Right atrium auricular region (tissue), 2 donors: Measurements from ENCODE around the gene MSMO1. TPM values are rescaled to one million over a fixed set of nuclear protein-coding genes. Genes with fewer than 3 reads are reported as not detected.

ENCODE experiments used
- DNase-seq: peaks from one replicate; pipeline ENCODE4 v3.0.0-alpha.2; 2019; ENCODE audit warnings: low spot score
- H3K27ac ChIP-seq, 2 donors: fragments of 200-600 bp; sonication (generic); 1 replicate in 1 of 2; 2 replicates in 1 of 2; pipeline ENCODE4 v1.5.1; 2016 to 2019
- H3K27me3 ChIP-seq, 2 donors: fragments of 200-600 bp; sonication (generic); one replicate each; pipeline versions ENCODE4 v1.5.1 to v1.6.0; 2017 to 2019
- H3K36me3 ChIP-seq: fragments of 200-600 bp; sonication (generic); one replicate; pipeline ENCODE4 v1.5.1; 2016
- H3K4me1 ChIP-seq, 2 donors: fragments of 200-600 bp; sonication (generic); one replicate each; pipeline versions ENCODE4 v1.5.1 to v1.6.0; 2017 to 2019
- H3K4me3 ChIP-seq, 2 donors: fragments of 200-600 bp; sonication (generic); 1 replicate in 1 of 2; 2 replicates in 1 of 2; pipeline ENCODE4 v1.5.1; 2017 to 2019; ENCODE audit warnings: mild to moderate bottlenecking in 1 of 2, moderate library complexity in 1 of 2
- H3K9me3 ChIP-seq, 2 donors: fragments of 200-600 bp; sonication (generic); one replicate each; pipeline ENCODE4 v1.5.1; 2019
- total RNA-seq, 2 donors: library from RNA; depleted of rRNA; stranded (reverse); fragments of >200 nt; gene quantifications; one replicate each; pipeline ENCODE4 v1.1.0, GENCODE V29; 2016
- TF ChIP-seq, protein P1 (sequence below), 2 donors: fragments of 200-600 bp; sonication (generic); IDR thresholded peaks; one replicate each; pipeline ENCODE4 v1.5.1; 2019; ENCODE audit warnings: antibody characterized with exemption in 2 of 2

The MSMO1 gene
- total RNA-seq, 2 donors from 2014 or later = 11.3 to 20.3 TPM

DNA sequence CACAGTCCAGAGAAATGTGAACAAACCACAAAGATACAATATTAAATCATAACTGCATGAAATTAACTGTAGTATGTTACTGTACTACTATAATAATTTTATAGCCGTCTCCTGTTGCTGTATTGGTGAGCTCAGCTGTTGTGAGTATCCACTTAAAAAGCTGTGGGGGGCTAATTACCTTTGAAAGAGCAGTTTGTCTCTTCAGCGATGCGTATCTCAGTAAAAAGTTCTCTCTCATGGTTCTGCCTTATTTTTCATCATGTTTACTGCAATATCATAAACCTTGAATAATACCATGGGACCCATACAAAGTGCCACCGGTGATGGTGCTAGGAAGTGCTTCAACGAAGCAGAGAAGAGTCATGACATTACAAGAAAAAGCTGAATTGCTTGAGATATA, 8.4 kb upstream of the MSMO1 start:
- TF ChIP-seq, protein P1, sequence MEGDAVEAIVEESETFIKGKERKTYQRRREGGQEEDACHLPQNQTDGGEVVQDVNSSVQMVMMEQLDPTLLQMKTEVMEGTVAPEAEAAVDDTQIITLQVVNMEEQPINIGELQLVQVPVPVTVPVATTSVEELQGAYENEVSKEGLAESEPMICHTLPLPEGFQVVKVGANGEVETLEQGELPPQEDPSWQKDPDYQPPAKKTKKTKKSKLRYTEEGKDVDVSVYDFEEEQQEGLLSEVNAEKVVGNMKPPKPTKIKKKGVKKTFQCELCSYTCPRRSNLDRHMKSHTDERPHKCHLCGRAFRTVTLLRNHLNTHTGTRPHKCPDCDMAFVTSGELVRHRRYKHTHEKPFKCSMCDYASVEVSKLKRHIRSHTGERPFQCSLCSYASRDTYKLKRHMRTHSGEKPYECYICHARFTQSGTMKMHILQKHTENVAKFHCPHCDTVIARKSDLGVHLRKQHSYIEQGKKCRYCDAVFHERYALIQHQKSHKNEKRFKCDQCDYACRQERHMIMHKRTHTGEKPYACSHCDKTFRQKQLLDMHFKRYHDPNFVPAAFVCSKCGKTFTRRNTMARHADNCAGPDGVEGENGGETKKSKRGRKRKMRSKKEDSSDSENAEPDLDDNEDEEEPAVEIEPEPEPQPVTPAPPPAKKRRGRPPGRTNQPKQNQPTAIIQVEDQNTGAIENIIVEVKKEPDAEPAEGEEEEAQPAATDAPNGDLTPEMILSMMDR (IDR thresholded peaks at IDR 0.05) = no peak
- Histone ChIP-seq H3K4me3 (no peak overlapping the region), H3K27me3 (no peaks in the 10 kb centered on the region), H3K36me3 (peaks cover 4% of the 10 kb centered on the region), H3K9me3 (no peaks in the 10 kb centered on the region), H3K4me1 (no peaks in the 10 kb centered on the region), H3K27ac (no peak overlapping the region)
- DNase-seq = no peak

DNA sequence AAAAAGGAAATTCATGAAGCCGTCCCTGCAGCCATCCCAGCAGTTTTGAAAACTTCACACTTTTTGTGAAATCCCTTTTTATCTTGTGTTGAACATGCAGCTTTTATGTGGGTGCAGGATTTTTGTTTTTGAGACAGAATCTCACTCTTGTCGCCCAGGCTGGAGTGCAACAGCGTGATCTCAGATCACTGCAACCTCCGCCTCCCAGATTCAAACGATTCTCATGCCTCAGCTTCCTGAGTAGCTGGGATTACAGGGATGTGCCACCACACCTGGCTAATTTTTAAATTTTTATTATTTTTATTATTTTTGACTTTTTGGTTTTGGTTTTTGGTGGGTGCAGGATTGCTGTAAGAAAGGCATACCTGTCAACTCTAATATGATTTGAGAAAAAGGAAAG, 8.0 kb upstream of the MSMO1 start:
- DNase-seq = no peak
- peaks cover 4% of the 10 kb centered on the region for H3K36me3 ChIP-seq
- TF ChIP-seq, protein P1 (IDR thresholded peaks at IDR 0.05) = no peak

DNA sequence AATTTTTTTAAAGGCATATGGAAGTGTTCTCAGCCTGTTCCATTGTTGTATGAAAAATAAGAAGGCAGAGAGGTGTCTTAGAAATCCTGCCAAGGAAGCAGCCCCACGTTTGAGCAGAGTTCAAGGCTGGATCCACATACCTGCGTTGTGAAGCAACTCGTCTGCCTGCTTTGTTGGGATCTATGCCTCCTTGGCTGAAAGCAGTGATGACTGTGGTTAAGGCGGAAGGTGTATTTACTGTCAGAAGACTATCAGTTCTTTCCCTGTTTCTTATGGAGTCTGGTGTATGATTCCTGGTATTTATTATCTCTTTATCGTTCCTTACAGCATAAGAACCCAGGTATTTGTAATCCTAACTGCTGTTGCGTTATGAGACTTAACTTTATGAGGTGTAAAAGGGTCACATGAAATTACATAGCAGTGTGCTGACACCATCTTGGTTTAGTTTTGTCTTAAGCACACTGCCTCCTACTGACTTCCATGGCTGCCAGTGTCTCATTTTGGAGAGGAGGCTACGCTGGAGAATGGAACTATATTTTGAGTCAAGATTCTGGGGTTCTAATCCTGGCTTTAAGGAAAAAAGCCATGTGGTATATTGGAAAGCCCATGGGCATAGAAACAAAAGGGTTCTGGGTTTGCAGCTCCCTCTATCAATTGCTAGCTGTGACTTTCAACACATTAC, 3.1 kb upstream of the MSMO1 start:
- Histone ChIP-seq H3K4me3 (no peak overlapping the region), H3K36me3 (peaks cover under 1% of the 10 kb centered on the region), H3K4me1 (peaks cover 0 to 20% of the 10 kb centered on the region in 2 donors), H3K9me3 (no peaks in the 10 kb centered on the region), H3K27me3 (no peaks in the 10 kb centered on the region), H3K27ac (no peak overlapping the region)
- DNase-seq = no peak
- TF ChIP-seq, protein P1 (IDR thresholded peaks at IDR 0.05) = no peak

More for the DNA sequence above, 8.0 kb upstream of the MSMO1 start:
- Histone ChIP-seq H3K27me3 (no peaks in the 10 kb centered on the region), H3K27ac (no peak overlapping the region), H3K9me3 (no peaks in the 10 kb centered on the region), H3K4me3 (no peak overlapping the region), H3K4me1 (no peaks in the 10 kb centered on the region)

DNA sequence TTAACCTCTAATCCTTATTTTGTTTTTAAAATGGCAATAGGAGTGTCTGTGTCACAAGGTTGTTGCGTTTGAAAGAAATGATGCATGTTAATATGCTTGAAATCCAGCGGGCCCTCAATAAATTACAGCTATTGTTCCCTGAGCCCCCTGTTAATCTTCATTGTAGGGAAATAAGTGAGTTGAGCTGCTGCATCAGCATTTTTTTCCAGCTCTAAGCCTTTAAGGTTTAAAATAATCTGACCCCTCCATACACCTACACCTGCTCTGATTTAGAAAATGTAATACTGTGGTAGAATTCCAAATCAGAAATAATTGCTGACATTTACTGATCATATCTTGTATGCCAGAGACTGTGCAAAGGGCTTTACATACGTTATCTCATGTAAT, 2.6 kb upstream of the MSMO1 start:
- H3K4me3 ChIP-seq = no peak overlapping the region
- no peak for DNase-seq
- no peaks in the 10 kb centered on the region for H3K9me3 ChIP-seq
- TF ChIP-seq, protein P1 (IDR thresholded peaks at IDR 0.05) = no peak
- H3K27me3 ChIP-seq = no peaks in the 10 kb centered on the region
- no peak overlapping the region for H3K27ac ChIP-seq
- H3K36me3 ChIP-seq = no peaks in the 10 kb centered on the region
- H3K4me1 ChIP-seq = peaks cover 0 to 20% of the 10 kb centered on the region in 2 donors

DNA sequence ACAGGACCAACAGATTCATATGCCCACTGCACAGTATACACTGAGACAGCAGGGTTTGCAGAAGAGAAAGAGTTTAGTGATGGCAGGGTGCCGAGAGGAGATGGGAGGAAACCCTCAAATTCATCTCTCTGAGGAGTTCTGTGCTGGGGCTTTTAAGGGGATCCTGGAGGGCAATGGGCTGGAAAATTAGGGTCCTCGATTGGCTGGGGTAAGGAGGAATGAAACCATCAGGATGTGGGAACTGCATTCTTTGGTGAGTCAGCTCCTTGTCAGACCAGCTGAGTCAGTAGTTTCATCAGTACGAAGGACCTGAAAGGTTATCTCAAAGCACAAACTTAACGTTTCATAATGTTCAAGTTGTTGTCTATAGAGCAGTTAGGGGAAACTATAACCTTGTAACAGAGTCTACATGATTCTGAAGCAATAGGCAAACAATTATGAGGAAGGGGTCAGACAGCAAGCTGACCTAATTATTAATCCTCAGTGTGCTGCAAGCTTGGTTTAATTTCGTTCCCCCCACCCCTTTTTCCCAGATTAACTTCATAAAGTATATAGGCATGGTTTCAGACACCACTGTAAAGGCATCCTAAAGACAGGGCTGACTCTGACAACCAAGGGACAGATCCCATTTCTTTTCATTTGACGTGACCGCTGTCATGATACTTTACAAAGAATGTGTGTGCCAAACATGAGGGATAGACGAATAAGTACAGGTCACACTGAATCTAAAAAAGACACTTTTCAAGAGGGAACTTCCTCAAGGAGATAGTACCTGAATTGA, 1.5 kb upstream of the MSMO1 start:
- Histone ChIP-seq H3K27ac (no peak overlapping the region), H3K4me3 (peak overlapping the region in 1 of 2 donors; percentile 80)

More for the DNA sequence above, 1.5 kb upstream of the MSMO1 start:
- DNase-seq = no peak
- Histone ChIP-seq H3K4me1 (peaks cover 0 to 20% of the 10 kb centered on the region in 2 donors), H3K27me3 (no peaks in the 10 kb centered on the region), H3K36me3 (no peaks in the 10 kb centered on the region), H3K9me3 (no peaks in the 10 kb centered on the region)
- TF ChIP-seq, protein P1 (IDR thresholded peaks at IDR 0.05) = no peak
